ENCODE data around the gene RAB36.

RAB36 gene

GRCh38 chr22:23109079-23109347, 36.3 kb upstream of the RAB36 start:
- DNase-seq, result no peak

- no peak for DNase-seq
These were observed 35.8 kb upstream of the RAB36 start for GRCh38 chr22:23109441-23109978.

- no peak for DNase-seq
These were observed 34.9 kb upstream of the RAB36 start for GRCh38 chr22:23110190-23110921.

DNA sequence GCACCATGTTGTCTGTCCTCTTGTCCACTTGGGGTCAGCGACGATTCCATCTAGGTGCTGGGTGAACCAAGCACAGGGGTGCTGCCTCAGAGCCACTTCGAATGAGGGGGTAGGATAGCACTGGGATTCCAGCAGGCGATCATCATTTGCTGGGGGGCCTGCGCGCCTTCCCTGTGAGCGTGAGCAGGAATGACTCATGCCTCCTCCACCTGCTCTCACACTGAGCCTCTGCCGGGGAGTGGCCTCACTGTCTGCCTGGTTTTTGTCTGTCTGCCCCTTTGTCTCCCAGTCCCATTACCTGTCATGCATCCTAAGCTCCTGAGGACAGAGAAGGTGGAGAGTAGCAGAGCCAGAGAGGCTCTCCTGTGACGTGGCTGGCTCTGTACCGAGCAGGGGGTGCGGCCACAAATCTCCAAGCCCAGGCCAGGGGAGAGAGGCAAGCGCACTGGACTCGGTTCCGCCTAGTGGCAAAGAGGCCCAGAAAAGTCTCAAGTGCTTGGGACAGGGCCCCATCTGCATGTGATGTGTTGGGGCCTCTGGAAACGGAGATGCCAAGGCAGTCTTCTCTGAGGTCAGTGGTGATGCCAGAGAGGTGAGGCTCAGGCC, 34.3 kb upstream of the RAB36 start:
- DNase-seq, result no peak

GRCh38 chr22:23112472-23113012, 32.7 kb upstream of the RAB36 start:
- DNase-seq, result no peak

- DNase-seq, result no peak
These were observed 32.0 kb upstream of the RAB36 start for GRCh38 chr22:23113067-23113846.

DNA sequence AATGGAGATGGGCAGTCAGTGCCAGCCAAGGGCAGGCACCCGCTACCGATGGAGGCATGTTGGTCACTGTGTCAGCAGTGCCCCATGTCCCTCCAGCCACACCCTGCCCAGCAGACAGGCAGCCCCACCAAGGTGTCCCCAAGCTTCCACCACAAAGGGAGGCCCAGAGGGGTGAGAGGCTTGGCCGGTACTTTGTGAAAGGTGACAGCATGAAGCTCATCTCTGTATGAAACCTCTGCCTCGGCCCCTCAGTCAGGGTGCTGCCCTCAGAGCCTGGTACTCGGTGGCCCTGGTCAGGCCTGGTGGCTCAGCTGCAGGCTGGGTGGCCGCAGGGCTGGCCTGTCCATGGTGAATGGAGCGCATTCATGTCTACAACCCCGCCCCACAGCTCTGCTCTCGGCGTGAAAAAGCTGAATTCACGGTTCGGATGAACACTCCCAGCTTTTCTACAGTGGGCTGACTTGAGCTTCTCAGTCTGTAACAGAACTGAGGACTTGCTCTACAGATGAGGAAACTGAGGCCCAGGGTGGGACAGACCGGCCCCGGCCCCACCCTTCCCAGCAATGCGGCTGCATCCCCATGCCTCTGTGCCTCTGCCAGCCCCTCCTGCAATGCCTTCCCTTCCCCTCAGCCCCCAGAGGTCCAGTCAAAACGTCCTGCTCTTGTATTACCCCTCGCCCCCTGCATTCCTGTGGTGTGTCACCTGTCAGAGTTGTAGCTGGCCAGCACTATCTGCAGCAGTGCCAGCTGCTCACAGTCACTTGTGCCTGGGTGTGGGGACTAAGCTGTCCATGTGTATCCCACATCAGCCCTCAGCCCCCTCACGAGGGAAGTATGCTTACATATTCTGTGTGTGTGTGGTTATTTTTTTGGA, 31.2 kb upstream of the RAB36 start:
- no peak for DNase-seq

DNA sequence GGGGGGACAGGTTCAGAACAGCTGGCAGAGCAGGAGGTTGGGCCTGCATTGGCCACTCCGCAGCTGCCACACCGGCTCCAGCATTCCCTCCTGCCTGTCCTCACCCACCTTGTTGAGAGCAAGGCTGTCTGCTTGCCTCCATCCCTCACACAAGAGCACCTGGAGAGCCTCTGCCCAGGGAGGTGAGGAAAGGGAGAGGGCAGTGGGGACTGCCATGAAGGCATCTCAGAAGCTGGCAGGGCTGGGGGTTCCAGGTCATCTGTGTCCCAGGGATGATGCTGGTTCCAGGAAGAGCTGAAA, 30.6 kb upstream of the RAB36 start:
- DNase-seq, result no peak

DNA sequence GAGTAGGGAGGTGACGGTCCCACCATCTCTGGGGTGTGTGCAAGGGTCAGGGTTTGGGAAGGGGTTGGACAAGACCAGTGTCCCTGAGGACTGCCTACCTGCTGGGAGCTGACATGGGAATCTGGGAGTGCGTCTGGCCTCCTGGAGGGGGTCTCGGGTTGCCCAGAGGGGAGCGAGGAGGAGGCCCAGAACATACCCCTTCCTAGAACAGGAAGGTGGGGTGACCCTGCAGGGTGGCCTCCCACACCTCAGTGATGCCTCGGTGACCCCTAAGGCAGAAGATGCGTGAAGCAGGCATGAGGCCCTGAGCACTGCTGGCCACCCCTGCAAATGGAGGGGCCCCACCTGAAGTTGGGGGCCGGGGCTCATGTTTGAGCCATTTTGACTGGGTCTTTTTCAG, 29.9 kb upstream of the RAB36 start:
- no peak for DNase-seq

- no peak for DNase-seq
These were observed 29.3 kb upstream of the RAB36 start for GRCh38 chr22:23115825-23116494.

DNA sequence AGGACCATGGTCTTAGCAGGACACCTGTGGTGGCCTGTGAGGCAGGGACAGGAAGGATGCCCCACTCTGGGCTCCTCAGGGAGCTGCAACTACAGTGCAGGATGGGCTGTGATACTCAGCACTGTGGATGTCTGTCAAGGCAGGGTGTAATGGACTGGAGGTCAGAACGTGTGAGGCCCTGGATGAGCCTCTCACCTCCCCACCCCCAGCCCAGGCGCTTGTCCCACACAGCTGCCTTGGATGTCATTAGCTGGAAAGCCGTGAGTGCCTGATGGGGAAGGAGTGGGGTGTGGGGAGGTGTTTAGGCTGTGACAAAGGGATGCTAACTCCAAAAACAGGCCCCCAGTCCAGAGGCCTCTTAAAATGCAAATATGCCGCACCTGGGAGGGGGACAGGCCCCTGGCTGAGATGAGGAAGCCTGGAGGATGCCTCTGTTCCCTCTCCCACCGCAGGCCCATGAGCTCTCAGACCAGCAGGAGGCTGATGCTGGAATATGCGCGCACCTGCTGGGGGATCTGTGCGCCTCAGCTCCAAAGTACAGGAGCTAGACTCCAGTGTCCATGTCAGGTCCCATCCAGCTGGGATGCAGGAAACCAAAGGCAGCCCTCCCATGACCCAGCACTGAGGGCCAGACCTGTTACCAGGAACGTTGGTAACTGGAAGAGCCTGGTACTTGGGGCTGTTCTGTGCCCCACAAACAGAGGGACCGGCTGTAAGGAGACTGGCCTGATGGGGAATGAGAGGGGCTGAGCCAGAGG, 28.6 kb upstream of the RAB36 start:
- no peak for DNase-seq

- no peak for DNase-seq
These were observed 28.0 kb upstream of the RAB36 start for GRCh38 chr22:23117275-23117674.

GRCh38 chr22:23117891-23118646, 27.2 kb upstream of the RAB36 start:
- DNase-seq, result no peak

GRCh38 chr22:23118647-23119493, 26.4 kb upstream of the RAB36 start:
- no peak for DNase-seq

GRCh38 chr22:23119494-23120414, 25.5 kb upstream of the RAB36 start:
- peak; percentile 63 for DNase-seq

DNA sequence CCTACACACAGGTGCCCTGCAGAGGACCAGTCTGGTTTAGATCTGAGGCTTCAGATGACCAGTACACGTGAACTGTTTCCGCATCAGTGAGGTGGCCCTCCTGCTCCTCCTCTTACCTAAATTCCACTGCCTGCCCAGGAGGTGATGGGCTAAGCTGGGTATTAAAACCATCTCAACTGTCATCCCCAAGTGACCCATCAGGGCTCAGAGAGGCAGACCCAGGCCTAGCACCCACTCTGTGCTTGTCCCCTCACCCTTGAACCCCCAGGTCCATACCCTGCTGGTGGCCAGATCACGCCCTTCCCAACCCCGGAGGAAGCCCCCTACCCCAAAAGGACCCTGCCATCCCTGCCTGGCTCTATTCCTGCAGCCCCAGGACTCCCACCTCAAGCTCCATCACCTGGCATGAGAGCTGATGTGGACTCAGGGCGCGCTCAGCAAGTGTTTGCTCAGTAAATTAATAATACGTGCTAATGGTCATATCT, 24.8 kb upstream of the RAB36 start:
- no peak for DNase-seq

DNA sequence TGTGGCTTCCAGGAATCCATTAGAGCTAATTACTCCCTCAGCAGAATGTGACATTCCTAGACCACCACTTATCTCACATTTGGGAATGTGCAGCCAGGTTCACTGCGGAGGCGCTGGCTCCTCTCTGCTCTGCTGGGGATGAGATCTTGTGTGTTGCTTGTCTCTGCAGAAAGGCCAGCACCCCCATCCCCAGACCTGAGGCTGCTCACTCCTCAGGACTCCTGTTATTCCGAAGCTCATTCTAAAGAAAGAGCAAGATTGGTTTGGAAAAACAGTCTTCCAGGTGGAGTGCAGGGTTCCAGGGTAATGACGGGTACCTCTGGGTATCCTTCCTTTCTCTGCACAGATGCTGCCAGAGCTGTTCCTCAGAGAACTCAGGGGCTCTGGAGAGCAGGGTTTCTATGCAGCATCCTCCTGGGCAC, 24.3 kb upstream of the RAB36 start:
- DNase-seq, result no peak

GRCh38 chr22:23121424-23121823, 23.9 kb upstream of the RAB36 start:
- DNase-seq, result no peak

Measured in activated naive CD4-positive, alpha-beta T cell treated with anti-CD3 and anti-CD28 coated beads, Interleukin-2, amount 50 U/mL, for 16 hours (primary cell).